Peyer's patch (tissue), 4 donors: ENCODE data around the gene CHAT. TPM values are rescaled to one million over a fixed set of nuclear protein-coding genes. Genes with fewer than 3 reads are reported as not detected.
A peak's percentile ranks its signal among the peaks of the same experiment; 100 is the strongest.

Source experiments
- DNase-seq, 3 donors: peaks; one replicate each; pipeline ENCODE4 v3.0.0-alpha.2; 2017 to 2019
- H3K27ac ChIP-seq, 4 donors: fragments of 200-600 bp; sonication (generic); one replicate each; pipeline ENCODE4 v1.5.1; 2016 to 2019
- H3K27me3 ChIP-seq, 2 donors: fragments of 200-600 bp; sonication (generic); one replicate each; pipeline ENCODE4 v1.5.1; 2019
- H3K36me3 ChIP-seq, 3 donors: fragments of 200-600 bp; sonication (generic); one replicate each; pipeline ENCODE4 v1.5.1; 2016 to 2019
- H3K4me1 ChIP-seq, 4 donors: fragments of 200-600 bp; sonication (generic); one replicate each; pipeline ENCODE4 v1.5.1; 2016 to 2019
- H3K4me3 ChIP-seq, 4 donors: fragments of 200-600 bp; sonication (generic); 1 replicate in 3 of 4; 2 replicates in 1 of 4; pipeline ENCODE4 v1.5.1; 2016 to 2019; ENCODE audit warnings: mild to moderate bottlenecking in 1 of 4
- H3K9me3 ChIP-seq, 4 donors: fragments of 200-600 bp; sonication (generic); one replicate each; pipeline ENCODE4 v1.5.1; 2016 to 2019; ENCODE audit warnings: mild to moderate bottlenecking in 1 of 4
- CTCF ChIP-seq, 6 experiments: fragments of 450-650 bp in 4 of 6; fragments of 200-600 bp in 2 of 6; sonication (generic) in 1 of 6; IDR thresholded peaks; one replicate each; pipeline ENCODE4 v1.5.1; 2017 to 2019; ENCODE audit warnings: antibody characterized with exemption in 6 of 6, mild to moderate bottlenecking in 3 of 6, moderate library complexity in 1 of 6
- POLR2A ChIP-seq, 2 donors: fragments of 450-650 bp; IDR thresholded peaks; one replicate each; pipeline ENCODE4 v1.5.1; 2017; ENCODE audit warnings: antibody characterized with exemption in 2 of 2, mild to moderate bottlenecking in 2 of 2, moderate library complexity in 2 of 2
- total RNA-seq, 4 donors: library from RNA; depleted of rRNA; stranded (reverse); fragments of >200 nt; gene quantifications; one replicate each; pipeline ENCODE4 v1.1.0, GENCODE V29; 2016

Gene CHAT
- total RNA-seq, 4 donors from 2014 or later: 2.1 to 3.8 (median 3.4) TPM; not detected in 1

GRCh38 chr10:49610458-49611165 lies 3.2 kb upstream of the CHAT start:
- H3K4me3 ChIP-seq: peak overlapping the region in 1 of 4 donors; percentile 19
- peaks cover 0 to 9% (median 0%) of the 10 kb centered on the region in 4 donors for H3K9me3 ChIP-seq
- H3K27me3 ChIP-seq: peaks cover 0 to 43% of the 10 kb centered on the region in 2 donors
- H3K27ac ChIP-seq: no peak overlapping the region
- peak in 2 of 3 donors; percentile 28 to 34 for DNase-seq
- H3K4me1 ChIP-seq: peaks cover 0 to 21% (median 0%) of the 10 kb centered on the region in 4 donors
- TF ChIP-seq POLR2A (IDR thresholded peaks at IDR 0.05) (no peak), CTCF (IDR thresholded peaks at IDR 0.05) (no peak)
- H3K36me3 ChIP-seq: no peaks in the 10 kb centered on the region

- Histone ChIP-seq H3K27ac (no peak overlapping the region), H3K27me3 (peaks cover 0 to 43% of the 10 kb centered on the region in 2 donors), H3K9me3 (peaks cover 0 to 9% (median 0%) of the 10 kb centered on the region in 4 donors), H3K4me1 (peaks cover 0 to 21% (median 0%) of the 10 kb centered on the region in 4 donors), H3K4me3 (peak overlapping the region in 1 of 4 donors; percentile 19), H3K36me3 (no peaks in the 10 kb centered on the region)
- peak in 2 of 3 donors; percentile 32 to 36 for DNase-seq
- no peak for TF ChIP-seq POLR2A (IDR thresholded peaks at IDR 0.05)
Observed at GRCh38 chr10:49611166-49611815, 2.5 kb upstream of the CHAT start.

- TF ChIP-seq CTCF (IDR thresholded peaks at IDR 0.05) (no peak), POLR2A (IDR thresholded peaks at IDR 0.05) (no peak)
- peaks cover 0 to 43% of the 10 kb centered on the region in 2 donors for H3K27me3 ChIP-seq
- H3K4me1 ChIP-seq: peaks cover 0 to 21% (median 0%) of the 10 kb centered on the region in 4 donors
- no peak overlapping the region for H3K27ac ChIP-seq
- H3K9me3 ChIP-seq: peaks cover 0 to 9% (median 0%) of the 10 kb centered on the region in 4 donors
- H3K36me3 ChIP-seq: no peaks in the 10 kb centered on the region
- DNase-seq: peak in 2 of 3 donors; percentile 24 to 31
- H3K4me3 ChIP-seq: no peak overlapping the region
Observed at GRCh38 chr10:49611816-49612512, 1.9 kb upstream of the CHAT start.

- TF ChIP-seq POLR2A (IDR thresholded peaks at IDR 0.05) (no peak), CTCF (IDR thresholded peaks at IDR 0.05) (no peak)
- Histone ChIP-seq H3K4me1 (peaks cover 0 to 21% (median 0%) of the 10 kb centered on the region in 4 donors), H3K4me3 (no peak overlapping the region), H3K27ac (no peak overlapping the region), H3K9me3 (peaks cover 0 to 9% (median 0%) of the 10 kb centered on the region in 4 donors), H3K27me3 (peaks cover 0 to 40% of the 10 kb centered on the region in 2 donors), H3K36me3 (no peaks in the 10 kb centered on the region)
- peak in 2 of 3 donors; percentile 36 to 42 for DNase-seq
Observed at GRCh38 chr10:49612513-49613164, 1.2 kb upstream of the CHAT start.

- Histone ChIP-seq H3K9me3 (peaks cover 0 to 9% (median 0%) of the 10 kb centered on the region in 4 donors), H3K4me3 (no peak overlapping the region), H3K36me3 (no peaks in the 10 kb centered on the region), H3K4me1 (peaks cover 0 to 21% (median 0%) of the 10 kb centered on the region in 4 donors), H3K27ac (no peak overlapping the region), H3K27me3 (peaks cover 0 to 35% of the 10 kb centered on the region in 2 donors)
- peak in 2 of 3 donors; percentile 19 to 31 for DNase-seq
- TF ChIP-seq CTCF (IDR thresholded peaks at IDR 0.05) (no peak), POLR2A (IDR thresholded peaks at IDR 0.05) (no peak)
Observed at GRCh38 chr10:49613165-49613881, 514 bp upstream of the CHAT start.
